Type B pancreatic cell (in vitro differentiated cells): ENCODE results near the gene CTSG. TPM values are rescaled to one million over a fixed set of nuclear protein-coding genes. Genes with fewer than 3 reads are reported as not detected.
"Not testable (repeated sequence)": the region's sequence is repeated elsewhere in the genome, so short reads cannot be mapped to it uniquely, and the experiment has no call there.

Source experiments
- DNase-seq: peaks from one replicate; pipeline ENCODE4 v3.0.0; 2021; ENCODE audit warnings: mixed read lengths; ENCODE audit not compliant: unreplicated experiment; ENCODE audit errors: extremely low spot score
- H3K27ac Mint-ChIP-seq: 2 replicates; pipeline ENCODE4 v1.8.0; 2021; ENCODE audit warnings: mild to moderate bottlenecking, mixed read lengths
- H3K27me3 Mint-ChIP-seq: 2 replicates; pipeline ENCODE4 v1.8.0; 2021; ENCODE audit warnings: mixed read lengths
- H3K36me3 Mint-ChIP-seq: 2 replicates; pipeline ENCODE4 v1.8.0; 2021; ENCODE audit warnings: mixed read lengths
- H3K4me1 Mint-ChIP-seq: one replicate; pipeline ENCODE4 v1.8.0; 2021; ENCODE audit warnings: mixed read lengths; ENCODE audit not compliant: unreplicated experiment
- H3K4me3 Mint-ChIP-seq: 2 replicates; pipeline ENCODE4 v1.8.0; 2021; ENCODE audit warnings: mild to moderate bottlenecking, mixed read lengths
- H3K9me3 Mint-ChIP-seq: 2 replicates; pipeline ENCODE4 v1.8.0; 2021; ENCODE audit warnings: mixed read lengths
- CTCF ChIP-seq: fragments of 200-600 bp; sonication (generic); conservative IDR thresholded peaks from 2 replicates; pipeline ENCODE4 v1.5.0; 2021; ENCODE audit warnings: antibody characterized with exemption, mild to moderate bottlenecking
- total RNA-seq: library from RNA; stranded (reverse); gene quantifications from 2 replicates; pipeline ENCODE4 v1.2.1, GENCODE V29; 2021; ENCODE audit warnings: low replicate concordance

Gene CTSG
- total RNA-seq, 1 donor from 2014 or later: not detected

- Mint-ChIP-seq H3K27me3 (no peaks in the 10 kb centered on the region), H3K27ac (no peak overlapping the region), H3K36me3 (no peaks in the 10 kb centered on the region), H3K4me3 (no peak overlapping the region), H3K9me3 (no peaks in the 10 kb centered on the region), H3K4me1 (no peaks in the 10 kb centered on the region)
- DNase-seq: no peak
- no peak for TF ChIP-seq CTCF
Measured at GRCh38 chr14:24535737-24536136, 40.3 kb downstream of the CTSG start.

GRCh38 chr14:24534286-24534685 is 41.8 kb downstream of the CTSG start:
- no peak for DNase-seq
- no peaks in the 10 kb centered on the region for H3K4me1 Mint-ChIP-seq
- no peak for TF ChIP-seq CTCF
- no peaks in the 10 kb centered on the region for H3K27me3 Mint-ChIP-seq
- H3K4me3 Mint-ChIP-seq: no peak overlapping the region
- no peaks in the 10 kb centered on the region for H3K9me3 Mint-ChIP-seq
- no peak overlapping the region for H3K27ac Mint-ChIP-seq
- H3K36me3 Mint-ChIP-seq: no peaks in the 10 kb centered on the region

GRCh38 chr14:24525877-24526620 is 50.0 kb downstream of the CTSG start:
- H3K27me3 Mint-ChIP-seq, H3K9me3 Mint-ChIP-seq, DNase-seq, H3K4me1 Mint-ChIP-seq, H3K27ac Mint-ChIP-seq, H3K4me3 Mint-ChIP-seq, H3K36me3 Mint-ChIP-seq: not testable (repeated sequence)

Other genes starting within 250 kb of the CTSG start
- 2.2 and 2.5 TPM in 2 replicates for gene ADCY4, start 241.2 kb downstream of the CTSG start, total RNA-seq
- gene RIPK3, start 236.3 kb downstream of the CTSG start, total RNA-seq: 5.6 and 7.5 TPM in 2 replicates
- gene NFATC4, start 208.1 kb downstream of the CTSG start, total RNA-seq: 33.8 and 130 TPM in 2 replicates
- gene NYNRIN, start 177.2 kb downstream of the CTSG start, total RNA-seq: 79.2 and 129 TPM in 2 replicates
- 1.4 and 2.4 TPM in 2 replicates for gene CBLN3, start 146.6 kb downstream of the CTSG start, total RNA-seq
- 81.3 and 113 TPM in 2 replicates for gene KHNYN, start 146.3 kb downstream of the CTSG start, total RNA-seq
- 54.1 and 62.1 TPM in 2 replicates for gene SDR39U1, start 133.5 kb downstream of the CTSG start, total RNA-seq
- gene CMA1, start 68.0 kb downstream of the CTSG start, total RNA-seq: not detected in 2 replicates
- not detected in 2 replicates for gene GZMH, start 33.4 kb upstream of the CTSG start, total RNA-seq
- not detected in 2 replicates for gene GZMB, start 57.9 kb upstream of the CTSG start, total RNA-seq